Neural progenitor cell (in vitro differentiated cells): Measurements from ENCODE around the gene METTL6.

Experiments used
- EZH2 ChIP-seq: fragments of 200-600 bp; sonication (generic); IDR thresholded peaks from 2 replicates; pipeline ENCODE4 v1.6.1; 2017; ENCODE audit warnings: antibody characterized with exemption, mild to moderate bottlenecking, moderate library complexity
- TF ChIP-seq, protein P1 (sequence below): fragments of 200-600 bp; sonication (generic); IDR thresholded peaks from 2 replicates; pipeline ENCODE4 v1.5.1; 2017; ENCODE audit warnings: antibody characterized with exemption, mild to moderate bottlenecking

DNA sequence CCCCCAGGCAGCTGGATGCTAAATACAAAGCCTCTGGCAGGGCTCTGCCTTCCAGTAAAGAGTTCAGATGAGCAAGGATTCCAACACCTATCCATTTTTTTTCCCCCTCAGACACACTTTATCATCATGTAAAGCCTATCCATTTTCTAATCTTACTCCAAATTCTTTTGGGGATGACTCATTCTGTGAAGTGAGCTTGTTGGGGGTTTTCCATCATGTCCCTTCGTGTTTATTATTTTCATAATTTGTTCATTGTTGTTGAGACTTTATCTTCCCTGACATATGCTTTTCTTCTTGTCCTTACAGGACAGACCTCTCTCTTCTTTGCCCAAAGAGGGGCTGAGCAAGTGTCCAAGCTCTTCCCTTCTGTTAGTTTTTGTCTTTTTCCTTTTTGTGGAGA is 60.3 kb downstream of the METTL6 start:
- TF ChIP-seq, protein P1, sequence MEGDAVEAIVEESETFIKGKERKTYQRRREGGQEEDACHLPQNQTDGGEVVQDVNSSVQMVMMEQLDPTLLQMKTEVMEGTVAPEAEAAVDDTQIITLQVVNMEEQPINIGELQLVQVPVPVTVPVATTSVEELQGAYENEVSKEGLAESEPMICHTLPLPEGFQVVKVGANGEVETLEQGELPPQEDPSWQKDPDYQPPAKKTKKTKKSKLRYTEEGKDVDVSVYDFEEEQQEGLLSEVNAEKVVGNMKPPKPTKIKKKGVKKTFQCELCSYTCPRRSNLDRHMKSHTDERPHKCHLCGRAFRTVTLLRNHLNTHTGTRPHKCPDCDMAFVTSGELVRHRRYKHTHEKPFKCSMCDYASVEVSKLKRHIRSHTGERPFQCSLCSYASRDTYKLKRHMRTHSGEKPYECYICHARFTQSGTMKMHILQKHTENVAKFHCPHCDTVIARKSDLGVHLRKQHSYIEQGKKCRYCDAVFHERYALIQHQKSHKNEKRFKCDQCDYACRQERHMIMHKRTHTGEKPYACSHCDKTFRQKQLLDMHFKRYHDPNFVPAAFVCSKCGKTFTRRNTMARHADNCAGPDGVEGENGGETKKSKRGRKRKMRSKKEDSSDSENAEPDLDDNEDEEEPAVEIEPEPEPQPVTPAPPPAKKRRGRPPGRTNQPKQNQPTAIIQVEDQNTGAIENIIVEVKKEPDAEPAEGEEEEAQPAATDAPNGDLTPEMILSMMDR = no peak
- no peak for TF ChIP-seq EZH2
